SHP77 (cell line): Measurements from ENCODE around the gene GLYATL1B.
"Not testable (repeated sequence)": the region's sequence is repeated elsewhere in the genome, so short reads cannot be mapped to it uniquely, and the experiment has no call there.

ENCODE experiments used
- DNase-seq, 2 experiments: peaks; one replicate each; lab custom pipeline; 2025; lab: John Stamatoyannopoulos, UW

GLYATL1B gene, protein sequence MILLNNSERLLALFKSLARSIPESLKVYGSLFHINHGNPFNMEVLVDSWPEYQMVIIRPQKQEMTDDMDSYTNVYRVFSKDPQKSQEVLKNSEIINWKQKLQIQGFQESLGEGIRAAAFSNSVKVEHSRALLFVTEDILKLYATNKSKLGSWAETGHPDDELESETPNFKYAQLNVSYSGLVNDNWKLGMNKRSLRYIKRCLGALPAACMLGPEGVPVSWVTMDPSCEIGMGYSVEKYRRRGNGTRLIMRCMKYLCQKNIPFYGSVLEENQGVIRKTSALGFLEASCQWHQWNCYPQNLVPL

DNA sequence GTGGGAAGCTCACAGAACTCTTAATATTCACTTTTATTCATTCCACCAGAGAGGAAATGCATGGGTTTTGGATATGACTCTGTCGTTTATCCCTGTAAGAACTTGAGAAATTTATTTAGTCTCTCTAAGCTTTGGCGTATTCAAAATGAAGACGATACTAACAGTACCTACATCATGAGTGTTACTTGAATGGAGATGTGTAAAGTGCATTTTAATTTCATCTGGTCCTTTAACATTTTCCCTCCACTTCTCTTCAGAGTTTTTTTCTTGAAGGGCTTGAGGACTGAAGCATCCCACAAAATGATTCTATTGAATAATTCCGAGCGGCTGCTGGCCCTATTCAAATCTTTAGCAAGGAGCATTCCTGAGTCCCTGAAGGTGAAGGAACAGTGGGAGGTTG lies at the start of gene GLYATL1B:
Gene GLYATL1B, plus strand, starts transcription at position 301 of the 400 bp plus-strand sequence. Its CDS starts 0 bp downstream, at position 301.
- not testable (repeated sequence) for DNase-seq

DNA sequence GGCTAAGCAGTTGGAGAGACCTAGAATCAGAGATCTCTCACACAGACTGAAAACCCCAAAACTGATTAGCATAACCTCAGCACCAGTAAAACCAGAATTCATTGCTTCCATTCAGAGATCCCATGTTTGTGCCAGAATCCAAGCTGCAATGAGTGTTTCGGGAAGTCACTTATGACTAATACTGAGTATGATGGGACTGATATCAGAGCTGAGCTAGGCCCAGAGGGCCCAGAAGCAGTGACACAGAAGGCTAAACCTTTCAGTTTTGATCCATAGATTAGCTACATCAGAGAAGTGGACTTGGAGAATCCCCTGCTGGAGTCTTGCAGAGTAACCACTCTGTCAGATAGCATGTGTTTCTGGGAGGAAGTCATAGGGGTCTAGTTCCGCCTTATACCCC lies 49.6 kb upstream of the GLYATL1B start:
- DNase-seq = not testable (repeated sequence)

DNA sequence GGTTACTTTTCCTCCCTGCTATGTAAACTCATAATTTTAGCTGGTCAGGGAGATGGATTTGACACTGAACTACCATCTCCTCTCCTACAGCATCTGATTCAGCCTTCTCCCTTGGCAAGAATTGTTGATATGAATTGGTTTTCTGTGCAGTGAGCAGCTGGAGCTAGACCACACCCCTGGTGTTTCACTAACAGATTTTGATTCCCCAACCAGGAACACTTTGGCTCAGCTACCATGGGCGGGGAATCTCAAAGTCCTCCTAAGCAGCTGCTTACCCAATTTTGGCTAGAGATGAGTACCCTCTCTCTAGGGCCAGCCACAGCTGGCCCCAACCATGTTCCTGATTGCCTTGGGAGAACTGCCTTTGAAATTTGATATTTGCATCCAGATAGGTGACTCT lies 48.7 kb upstream of the GLYATL1B start:
- DNase-seq = peak in 1 of 2 experiments; percentile 5

DNA sequence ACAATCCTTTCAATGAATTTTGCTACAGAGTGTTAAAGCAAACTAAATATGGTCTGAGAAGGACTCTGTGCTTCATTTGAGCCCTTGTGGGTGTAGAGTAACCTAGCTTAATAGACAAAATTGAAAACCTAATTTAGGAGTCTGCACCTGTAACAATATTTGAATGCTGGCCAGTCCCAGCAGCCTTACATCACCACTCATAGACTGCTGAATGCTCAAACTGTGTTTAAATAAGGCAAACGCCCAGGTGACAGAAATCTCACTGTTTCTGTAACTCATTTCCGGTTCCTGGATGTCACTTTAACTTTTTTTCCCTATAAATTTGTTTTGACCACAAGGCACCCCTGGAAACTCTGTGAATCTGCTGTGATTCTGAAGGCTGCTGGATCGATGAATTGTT lies 45.5 kb upstream of the GLYATL1B start:
- DNase-seq = peak; percentile 11 to 12

DNA sequence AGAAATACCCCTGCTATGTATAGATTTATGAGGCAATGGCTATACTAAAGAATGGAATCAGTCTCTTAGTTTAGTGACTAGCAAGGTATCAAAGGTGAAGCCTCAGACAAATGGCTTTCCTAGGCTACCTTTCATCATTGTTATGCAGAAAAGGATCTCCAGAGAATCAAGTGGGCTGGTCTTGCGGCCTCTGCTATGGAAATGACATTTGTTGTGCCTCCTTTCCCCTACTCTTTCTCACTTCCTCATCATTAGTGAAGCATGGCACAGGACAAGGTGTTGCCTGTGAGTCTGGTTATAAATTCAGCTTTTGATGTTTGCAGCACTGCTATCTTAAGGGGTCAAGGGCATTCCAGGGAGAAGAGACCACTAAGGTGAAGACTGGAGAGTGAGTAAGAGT lies 34.7 kb upstream of the GLYATL1B start:
- DNase-seq = not testable (repeated sequence)

DNA sequence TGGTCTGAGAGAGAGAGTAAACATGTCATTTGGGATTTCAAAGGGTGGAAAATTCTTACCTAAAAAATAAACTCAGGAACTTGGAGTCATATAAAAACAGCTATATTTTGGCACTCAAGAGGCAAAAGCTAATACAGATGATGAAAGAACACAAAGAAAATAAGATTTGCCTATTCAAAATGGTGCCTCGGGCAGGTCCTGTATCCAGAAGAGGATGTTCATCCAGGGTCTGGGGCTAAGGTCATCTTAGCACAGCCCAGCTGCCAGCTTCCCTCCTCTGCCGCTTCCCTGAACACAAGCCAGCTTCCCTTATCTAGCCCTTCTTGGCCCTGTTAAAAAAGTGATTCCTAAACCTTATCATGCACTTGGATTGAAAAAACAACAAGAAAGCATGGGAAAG lies 33.8 kb upstream of the GLYATL1B start:
- not testable (repeated sequence) for DNase-seq

DNA sequence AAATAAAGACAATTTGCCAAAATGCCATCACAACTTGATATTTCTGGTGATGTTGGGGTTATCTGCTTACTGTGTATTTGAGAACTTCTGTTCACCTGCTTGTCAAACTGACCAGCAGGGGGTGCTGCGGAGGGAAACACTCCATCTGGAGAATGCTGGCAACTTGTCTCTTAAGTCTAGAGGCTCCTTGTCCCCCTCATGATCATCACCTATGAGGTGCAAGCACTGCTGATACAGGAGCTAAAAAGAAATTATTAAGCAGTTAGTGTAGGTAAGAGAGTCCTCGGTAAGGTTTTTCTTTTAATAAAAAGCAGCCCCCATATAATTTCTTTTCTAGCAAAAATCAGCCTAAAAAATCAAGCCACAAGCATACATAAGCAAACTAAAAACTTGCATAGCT lies 32.7 kb upstream of the GLYATL1B start:
- DNase-seq = peak in 1 of 2 experiments; percentile 4

DNA sequence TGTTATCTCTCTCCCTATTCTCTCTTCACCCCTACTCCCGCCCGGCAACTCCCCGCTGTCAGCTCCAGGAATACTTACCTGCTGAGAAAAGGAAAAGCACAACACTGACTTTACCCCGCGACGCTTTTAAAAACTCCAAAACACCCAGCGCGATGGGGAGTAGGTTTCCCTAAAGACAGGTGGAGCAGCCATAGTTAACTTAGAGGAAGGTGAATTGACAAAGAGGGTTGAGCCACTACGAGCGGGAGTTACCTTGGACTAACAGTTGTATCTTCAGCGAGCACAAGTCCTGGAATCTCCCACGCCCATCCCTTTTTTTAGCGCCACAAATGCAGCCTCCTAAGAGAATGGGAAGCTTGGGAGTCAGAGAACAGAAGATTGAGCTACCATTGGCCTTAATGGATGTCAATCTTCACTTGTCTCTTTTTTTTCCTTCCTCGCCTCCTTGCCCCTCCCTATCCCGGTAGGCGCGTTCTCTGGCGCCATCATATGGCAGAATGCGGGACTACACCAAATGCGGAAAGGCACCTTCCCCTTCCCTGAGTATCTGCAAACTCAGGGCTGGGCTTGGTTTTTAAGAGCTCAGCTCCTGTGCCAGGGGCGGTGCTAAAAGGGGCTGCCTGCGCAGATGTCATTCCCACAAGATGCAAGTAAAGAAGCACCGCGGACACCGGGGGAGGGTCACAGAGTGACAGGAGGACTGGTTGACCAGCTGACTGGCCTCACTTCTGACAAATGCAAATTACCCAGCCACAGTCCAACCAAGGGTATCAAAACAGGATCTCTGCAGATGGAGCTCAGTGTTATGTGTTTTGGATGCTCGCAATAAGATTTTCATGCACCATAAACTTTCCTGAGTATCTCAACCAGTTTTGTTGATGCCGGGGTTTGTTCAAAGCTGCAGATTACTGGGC lies 27.7 kb upstream of the GLYATL1B start:
- DNase-seq = peak; percentile 39 to 58

DNA sequence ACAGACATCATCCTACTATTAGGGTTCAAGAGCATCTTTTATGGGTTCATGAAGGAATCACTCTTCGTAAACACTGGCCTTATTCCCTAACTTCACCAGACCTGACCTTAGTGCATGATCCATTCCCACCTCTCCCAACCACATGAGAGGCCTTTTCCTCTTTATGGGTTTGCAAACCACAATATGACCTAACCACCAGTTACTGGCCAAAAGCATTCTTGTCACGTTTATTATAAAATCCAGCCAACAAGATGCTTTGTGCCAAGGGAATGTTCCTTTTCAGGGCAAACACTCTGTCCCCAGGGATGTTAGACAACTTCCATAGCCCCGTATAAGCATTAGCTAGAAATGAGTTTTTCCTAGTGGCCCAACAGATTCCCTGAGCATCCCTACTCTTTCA lies 26.0 kb upstream of the GLYATL1B start:
- not testable (repeated sequence) for DNase-seq

DNA sequence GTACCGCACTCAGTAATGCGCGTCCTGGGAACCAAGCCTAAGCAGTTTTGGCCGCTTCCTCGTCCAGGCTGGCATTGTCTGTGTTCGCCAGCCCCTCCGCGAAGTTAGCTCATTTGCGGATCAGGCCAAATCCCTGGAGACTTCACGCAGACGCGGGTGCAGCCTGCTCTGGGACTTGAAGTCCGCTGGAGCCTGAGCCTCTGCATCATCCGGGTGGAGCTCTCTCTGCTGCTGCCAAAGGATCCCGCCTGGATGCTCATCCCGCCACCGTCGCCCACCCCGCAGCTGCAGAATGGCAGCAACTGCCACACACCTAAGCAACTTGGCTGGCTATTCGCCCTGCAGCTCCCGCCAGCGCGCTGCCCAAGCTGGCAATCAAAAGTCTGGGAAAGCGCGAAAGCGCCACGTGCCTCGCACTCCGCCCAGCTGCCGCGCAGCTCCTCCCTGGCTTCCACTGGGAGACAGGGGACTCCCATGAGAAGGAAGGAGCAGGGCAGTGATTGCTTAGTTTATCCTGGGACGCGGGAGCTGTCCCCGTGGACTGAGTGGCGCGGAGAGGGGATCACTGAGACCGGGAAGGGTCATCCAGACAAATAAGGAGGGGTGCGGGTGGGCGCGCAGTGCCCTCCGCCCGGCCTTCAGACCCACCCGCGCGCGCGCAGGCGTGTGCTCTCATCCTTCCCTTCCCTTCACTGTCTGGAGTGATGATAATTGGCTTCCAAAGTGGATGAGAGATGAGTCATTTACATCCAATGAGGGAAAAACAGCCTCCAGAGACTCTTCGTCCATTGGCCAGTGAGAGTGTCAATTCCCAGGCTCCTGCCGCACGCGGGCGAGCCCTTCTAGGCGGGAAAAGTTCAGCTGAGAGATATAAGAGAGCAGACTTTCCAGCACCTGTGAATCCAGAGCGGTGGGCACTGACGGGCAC lies 23.2 kb upstream of the GLYATL1B start:
- DNase-seq = no peak

DNA sequence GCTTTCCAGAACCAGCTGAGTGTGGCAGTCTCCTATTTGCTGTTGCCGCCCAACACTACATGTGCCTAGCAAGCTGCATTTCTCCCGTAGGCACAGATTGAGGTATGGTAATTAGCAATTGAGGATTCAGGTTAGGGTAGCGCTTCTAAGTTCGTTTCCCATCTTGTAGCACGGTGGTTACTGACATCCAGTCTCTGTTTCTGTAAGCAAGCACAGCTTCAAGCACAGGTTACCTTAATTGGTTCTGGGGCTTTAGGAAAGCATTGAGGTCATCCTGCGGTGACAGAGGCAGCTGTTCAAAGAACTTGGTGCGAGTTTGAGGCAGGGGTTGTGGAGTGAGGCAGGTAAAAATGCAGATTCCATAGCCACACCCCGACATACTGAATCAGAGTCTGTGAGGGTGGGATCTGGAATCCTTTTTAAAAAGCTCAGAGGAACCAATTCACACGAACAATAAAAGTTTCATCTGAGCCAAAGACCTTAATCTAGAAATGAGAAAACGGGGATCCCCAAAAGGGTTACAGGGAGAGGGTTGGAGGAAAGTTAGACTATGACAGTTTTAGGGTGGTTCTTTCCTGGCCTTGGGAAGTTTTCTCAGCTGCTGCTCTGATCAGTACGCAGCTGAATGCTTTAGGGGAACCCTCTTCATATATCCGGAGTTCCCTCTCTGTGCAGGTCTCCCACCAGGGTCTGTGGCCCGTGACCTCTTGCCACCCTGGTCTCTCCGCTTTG lies 21.9 kb upstream of the GLYATL1B start:
- not testable (repeated sequence) for DNase-seq

DNA sequence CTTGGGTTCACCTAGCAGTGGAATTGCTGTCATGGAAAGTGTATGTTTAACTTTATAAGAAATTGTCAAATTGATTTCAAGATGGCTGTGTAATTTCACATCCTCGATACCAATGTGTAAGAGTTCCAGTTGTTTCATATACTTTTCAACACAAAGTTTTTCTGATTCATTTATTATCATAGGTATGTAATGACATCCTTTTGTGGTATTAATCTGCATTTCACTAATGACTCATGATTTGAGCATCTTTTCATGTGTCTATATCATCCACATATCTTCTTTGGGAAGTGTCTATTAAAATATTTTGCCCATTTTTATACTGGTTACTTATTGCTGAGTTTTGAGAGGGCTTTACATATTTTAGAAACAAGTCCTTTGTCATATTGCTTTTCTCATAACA lies 17.0 kb upstream of the GLYATL1B start:
- no peak for DNase-seq

DNA sequence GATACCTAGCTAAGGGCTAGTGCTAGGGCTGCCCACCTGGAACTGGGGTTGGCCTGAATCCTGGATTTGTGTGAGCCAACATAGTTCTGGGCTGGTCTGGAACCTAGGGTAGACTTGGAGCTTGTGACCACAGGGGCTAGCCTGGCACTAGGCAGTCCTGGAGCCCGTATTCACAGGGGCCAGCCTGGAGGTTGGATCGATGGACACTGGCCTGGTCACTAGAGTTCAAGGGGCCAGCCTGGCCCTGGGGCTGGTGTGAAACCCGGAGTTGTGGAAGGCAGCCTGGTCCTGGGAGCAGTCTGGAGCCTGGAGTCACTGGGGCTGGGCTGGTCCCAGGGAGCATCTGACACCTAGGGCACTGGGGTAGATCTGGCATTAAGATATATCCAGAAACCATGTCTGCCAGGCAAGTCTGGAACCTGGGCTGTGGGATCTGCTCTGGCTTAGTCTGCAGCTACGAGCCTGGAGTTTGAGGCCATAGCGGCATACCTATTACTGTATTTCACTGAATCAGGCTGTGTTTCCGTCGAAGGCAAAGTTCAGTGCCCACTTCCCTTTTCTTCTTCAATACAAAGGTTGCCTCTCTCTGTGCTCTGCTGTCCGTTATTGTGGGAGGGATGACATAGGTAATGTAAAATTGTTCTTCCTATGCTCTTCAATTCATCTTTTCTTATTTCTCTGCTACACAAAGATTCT lies 9.1 kb upstream of the GLYATL1B start:
- no peak for DNase-seq

DNA sequence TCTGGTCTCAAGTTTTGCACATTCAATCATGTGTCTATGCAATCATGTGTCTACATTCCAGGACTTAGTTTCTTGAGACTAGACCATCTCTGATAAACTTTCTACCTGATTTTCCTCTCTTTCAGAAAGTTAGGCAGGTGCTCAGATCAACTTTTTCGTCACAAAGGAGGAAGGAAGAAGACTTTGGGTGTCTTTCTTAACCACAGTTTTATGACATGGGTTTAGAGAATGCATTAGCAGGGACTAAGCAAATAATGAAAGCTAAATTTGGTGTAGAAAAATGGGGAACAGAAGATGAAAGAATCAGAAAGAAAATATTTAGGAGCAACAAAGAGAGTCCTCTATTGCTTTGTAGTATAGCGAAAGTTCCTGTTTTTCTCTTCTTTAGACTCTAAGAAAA lies 7.7 kb upstream of the GLYATL1B start:
- no peak for DNase-seq

DNA sequence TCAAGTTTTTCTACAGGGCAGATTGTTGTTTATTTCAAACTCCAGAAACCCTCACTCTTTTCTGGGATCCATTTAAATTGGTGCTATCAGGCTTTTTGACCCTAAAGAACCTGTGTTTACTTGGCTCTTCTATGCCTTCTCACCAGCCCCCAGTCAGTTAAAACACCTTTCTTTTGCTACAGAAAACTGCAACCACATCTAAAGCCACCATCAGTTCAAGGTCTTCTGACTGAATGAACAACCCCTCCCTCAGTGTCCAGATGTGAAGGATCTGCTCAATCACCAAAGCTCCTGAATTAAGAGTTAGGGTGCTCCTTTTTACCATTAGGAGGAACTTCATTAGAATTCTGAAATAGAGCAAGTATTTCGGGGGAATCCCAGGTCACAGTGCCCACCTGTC lies 7.0 kb upstream of the GLYATL1B start:
- no peak for DNase-seq

DNA sequence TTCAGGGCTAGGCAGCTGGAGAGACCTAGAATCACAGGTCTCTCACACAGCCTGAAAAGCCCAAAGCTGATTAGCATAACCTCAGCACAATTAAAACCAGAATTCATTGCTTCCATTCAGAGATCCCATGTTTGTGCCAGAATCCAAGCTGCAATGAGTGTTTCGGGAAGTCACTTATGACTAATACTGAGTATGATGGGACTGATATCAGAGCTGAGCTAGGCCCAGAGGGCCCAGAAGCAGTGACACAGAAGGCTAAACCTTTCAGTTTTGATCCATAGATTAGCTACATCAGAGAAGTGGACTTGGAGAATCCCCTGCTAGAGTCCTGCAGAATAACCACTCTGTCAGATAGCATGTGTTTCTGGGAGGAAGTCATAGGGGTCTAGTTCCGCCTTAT lies 5.7 kb upstream of the GLYATL1B start:
- not testable (repeated sequence) for DNase-seq

DNA sequence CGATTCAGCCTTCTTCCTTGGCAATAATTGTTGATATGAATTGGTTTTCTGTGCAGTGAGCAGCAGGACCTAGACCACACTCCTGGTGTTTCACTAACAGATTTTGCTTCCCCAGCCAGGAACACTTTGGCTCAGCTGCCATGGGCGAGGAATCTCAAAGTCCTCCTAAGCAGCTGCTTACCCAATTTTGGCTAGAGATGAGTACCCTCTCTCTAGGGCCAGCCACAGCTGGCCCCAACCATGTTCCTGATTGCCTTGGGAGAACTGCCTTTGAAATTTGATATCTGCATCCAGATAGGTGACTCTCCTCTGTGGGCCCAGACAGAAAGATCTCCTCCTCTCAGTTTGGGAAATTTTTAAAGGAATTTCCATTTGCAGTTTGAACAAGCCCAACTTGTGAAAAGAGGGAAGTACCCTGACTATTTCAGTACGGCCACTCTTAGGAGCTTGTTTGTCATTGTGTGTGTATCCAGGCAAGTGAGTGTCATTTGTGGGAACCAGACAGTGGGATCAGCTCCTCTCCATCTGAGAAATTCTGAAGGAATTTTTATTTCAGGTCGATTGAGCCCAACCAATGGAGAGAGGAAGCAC lies 4.6 kb upstream of the GLYATL1B start:
- not testable (repeated sequence) for DNase-seq

DNA sequence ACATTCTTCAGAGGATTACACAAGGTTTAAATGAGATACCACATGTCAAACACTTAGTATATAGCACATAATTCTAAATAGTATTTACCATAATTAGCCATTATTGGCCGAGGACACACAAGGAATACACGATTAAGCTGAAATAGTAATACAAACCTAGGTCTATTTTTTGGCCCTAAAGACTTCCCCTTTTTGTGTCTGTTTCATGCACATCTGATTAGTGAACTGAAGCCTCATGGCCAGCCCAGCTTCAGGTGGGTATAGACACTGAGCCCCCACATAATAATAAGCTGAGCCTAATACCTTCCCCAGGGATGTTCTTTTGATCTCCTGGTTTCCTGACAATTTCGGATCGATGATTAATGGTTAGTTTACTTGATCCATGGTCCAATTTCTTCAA lies 2.1 kb downstream of the GLYATL1B start:
- no peak for DNase-seq

DNA sequence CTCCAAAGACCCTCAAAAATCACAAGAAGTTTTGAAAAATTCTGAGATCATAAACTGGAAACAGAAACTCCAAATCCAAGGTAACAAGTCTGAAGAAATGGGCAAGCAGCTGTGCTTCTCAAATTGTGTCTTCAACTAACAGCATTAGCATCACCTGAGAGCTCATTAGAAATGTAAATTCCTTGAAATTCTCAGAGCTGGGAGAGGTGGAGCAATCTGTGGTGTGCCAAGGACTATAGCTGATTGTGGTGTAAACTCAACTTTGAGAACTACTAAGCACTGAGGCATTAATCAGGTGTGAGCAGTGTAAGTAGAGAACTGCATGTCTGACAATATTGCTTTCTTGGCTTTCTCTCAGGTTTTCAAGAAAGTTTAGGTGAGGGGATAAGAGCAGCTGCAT lies 7.5 kb downstream of the GLYATL1B start:
- not testable (repeated sequence) for DNase-seq

DNA sequence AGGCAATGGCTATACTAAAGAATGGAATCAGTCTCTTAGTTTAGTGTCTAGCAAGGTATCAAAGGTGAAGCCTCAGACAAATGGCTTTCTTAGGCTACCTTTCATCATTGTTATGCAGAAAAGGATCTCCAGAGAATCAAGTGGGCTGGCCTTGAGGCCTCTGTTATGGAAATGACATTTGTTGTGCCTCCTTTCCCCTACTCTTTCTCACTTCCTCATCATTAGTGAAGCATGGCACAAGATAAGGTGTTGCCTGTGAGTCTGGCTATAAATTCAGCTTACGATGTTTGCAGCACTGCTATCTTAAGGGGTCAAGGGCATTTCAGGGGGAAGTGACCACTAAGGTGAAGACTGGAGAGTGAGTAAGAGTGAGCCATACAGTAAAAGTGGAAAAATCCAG lies 9.1 kb downstream of the GLYATL1B start:
- not testable (repeated sequence) for DNase-seq
